HCT116 (cell line): ENCODE results near the gene SLC5A4. TPM values are rescaled to one million over a fixed set of nuclear protein-coding genes. Genes with fewer than 3 reads are reported as not detected.

Experiments
- ATAC-seq: fragments of 200-7000 bp; cut with Tn5 transposase; 2 replicates; pipeline ENCODE4 v1.9.1; 2020; ENCODE audit warnings: mild to moderate bottlenecking, moderate library complexity
- BruUV-seq: library from RNA; stranded (reverse); fragments of 400-500 nt; replicated peaks from 2 replicates; lab custom pipeline; 2021; lab: Mats Ljungman, UMichigan
- CTCF ChIA-PET: fragments of 300-600 bp; sonication (Branson Sonifier 250); formaldehyde crosslinking; loops from one replicate; lab custom pipeline; 2021; ENCODE audit warnings: antibody characterized with exemption; lab: Charles Lee
- POLR2A ChIA-PET: fragments of 300-600, 350-600 bp; sonication (Branson Sonifier 250); formaldehyde crosslinking; loops from one replicate; lab custom pipeline; 2021; ENCODE audit warnings: antibody characterized with exemption; lab: Charles Lee
- RAD21 ChIA-PET, 2 experiments: fragments of 300-600 bp; sonication (Branson Sonifier 250); formaldehyde crosslinking; loops; one replicate each; lab custom pipeline; 2023; ENCODE audit warnings: low total read pairs in 2 of 2; ENCODE audit not compliant: uncharacterized antibody in 2 of 2, unreplicated experiment in 2 of 2, low non-redundant PET in 1 of 2; lab: Charles Lee
- DNase-seq: peaks from one replicate; pipeline ENCODE4 v3.0.0-alpha.2; 2010; ENCODE audit warnings: low read depth, low spot score
- H2AFZ ChIP-seq: fragments of 200-600 bp; shearing (Covaris generic), sonication (generic); 2 replicates; pipeline ENCODE4 v1.6.1; 2017; ENCODE audit warnings: low read depth, mixed run types, mixed read lengths, antibody characterized with exemption, low read length; ENCODE audit not compliant: poor library complexity, severe bottlenecking
- H3K27ac ChIP-seq: 2 replicates; pipeline ENCODE4 v1.5.1; 2012; ENCODE audit warnings: low read depth, low read length
- H3K27me3 ChIP-seq: fragments of 200-600 bp; sonication (generic); 2 replicates; pipeline ENCODE4 v1.6.1; 2016; ENCODE audit warnings: mixed run types, low read length, mixed read lengths; ENCODE audit not compliant: insufficient read depth
- H3K36me3 ChIP-seq, 2 experiments: fragments of 200-500 bp in 1 of 2; fragments of 200-600 bp in 1 of 2; sonication (Bioruptor generic) in 1 of 2; sonication (generic) in 1 of 2; 2 replicates each; pipeline versions ENCODE4 v1.5.1 to v1.6.1; 2014 to 2016; ENCODE audit warnings: low read length in 2 of 2, inconsistent platforms in 1 of 2, mixed read lengths in 1 of 2, mixed run types in 1 of 2; ENCODE audit not compliant: insufficient read depth in 2 of 2, control insufficient read depth in 1 of 2
- H3K4me1 ChIP-seq, 2 experiments: fragments of 200-600 bp in 1 of 2; sonication (generic) in 1 of 2; 2 replicates each; pipeline versions ENCODE4 v1.5.1 to v1.6.1; 2012 to 2017; ENCODE audit warnings: low read length in 2 of 2, inconsistent platforms in 1 of 2, mild to moderate bottlenecking in 1 of 2, mixed read lengths in 1 of 2, mixed run types in 1 of 2, moderate library complexity in 1 of 2; ENCODE audit not compliant: insufficient read depth in 2 of 2, control insufficient read depth in 1 of 2
- H3K4me2 ChIP-seq: fragments of 200-600 bp; sonication (generic); 2 replicates; pipeline ENCODE4 v1.6.1; 2017; ENCODE audit warnings: mixed run types, low read length, mixed read lengths
- H3K4me3 ChIP-seq, 2 experiments: fragments of 200-600 bp in 1 of 2; sonication (generic) in 1 of 2; replicated peaks in 1 of 2; 2 replicates each; pipeline ENCODE4 v1.5.1; 2011 to 2016; ENCODE audit warnings: low read length in 2 of 2, control low read depth in 1 of 2, low read depth in 1 of 2, mild to moderate bottlenecking in 1 of 2, mixed read lengths in 1 of 2, mixed run types in 1 of 2
- H3K79me2 ChIP-seq: fragments of 200-600 bp; sonication (generic); 2 replicates; pipeline ENCODE4 v1.6.1; 2017; ENCODE audit warnings: mild to moderate bottlenecking, mixed run types, low read length, moderate library complexity, mixed read lengths; ENCODE audit not compliant: insufficient read depth
- H3K9ac ChIP-seq: fragments of 200-600 bp; sonication (generic); 2 replicates; pipeline ENCODE4 v1.6.1; 2016; ENCODE audit warnings: low read length, mixed read lengths
- H3K9me2 ChIP-seq: fragments of 200-600 bp; sonication (generic), shearing (Covaris generic); 2 replicates; pipeline ENCODE4 v1.6.1; 2017; ENCODE audit warnings: mixed run types, mild to moderate bottlenecking, moderate library complexity; ENCODE audit not compliant: insufficient read depth
- H3K9me3 ChIP-seq, 2 experiments: fragments of 200-500 bp in 1 of 2; fragments of 200-600 bp in 1 of 2; sonication (Bioruptor generic) in 1 of 2; sonication (generic) in 1 of 2; 2 replicates each; pipeline ENCODE4 v1.6.1; 2014 to 2017; ENCODE audit warnings: low read length in 2 of 2, mixed read lengths in 2 of 2, inconsistent platforms in 1 of 2, low read depth in 1 of 2, mild to moderate bottlenecking in 1 of 2, mixed run types in 1 of 2, moderate library complexity in 1 of 2; ENCODE audit not compliant: control insufficient read depth in 1 of 2, insufficient read depth in 1 of 2
- H4K20me1 ChIP-seq: fragments of 200-600 bp; sonication (generic), shearing (Covaris generic); 2 replicates; pipeline ENCODE4 v1.6.1; 2017; ENCODE audit warnings: mixed run types, mild to moderate bottlenecking, moderate library complexity; ENCODE audit not compliant: insufficient read depth
- ATF3 ChIP-seq: IDR thresholded peaks from 2 replicates; pipeline ENCODE4 v1.6.1; 2012
- CBX3 ChIP-seq: IDR thresholded peaks from 2 replicates; pipeline ENCODE4 v1.6.1; 2012; ENCODE audit warnings: low read depth
- CEBPB ChIP-seq: IDR thresholded peaks from 2 replicates; pipeline ENCODE4 v1.6.1; 2012; ENCODE audit warnings: low read depth
- EGR1 ChIP-seq: IDR thresholded peaks from 2 replicates; pipeline ENCODE4 v1.6.1; 2012; ENCODE audit warnings: low read depth
- EZH2phosphoT487 ChIP-seq: fragments of 200-600 bp; IDR thresholded peaks from 2 replicates; pipeline ENCODE4 v1.6.1; 2018; ENCODE audit warnings: antibody characterized with exemption, borderline replicate concordance
- JUND ChIP-seq: IDR thresholded peaks from 2 replicates; pipeline ENCODE4 v1.6.1; 2012
- POLR2AphosphoS5 ChIP-seq: IDR thresholded peaks from 2 replicates; pipeline ENCODE4 v1.6.1; 2011; ENCODE audit warnings: mild to moderate bottlenecking, low read depth, low read length, moderate library complexity
- SRF ChIP-seq: IDR thresholded peaks from 2 replicates; pipeline ENCODE4 v1.6.1; 2012; ENCODE audit warnings: low read depth
- intact Hi-C: fragments of 100-400 bp; cut with micrococcal nuclease; formaldehyde crosslinking; loops from 2 replicates; pipeline ENCODE4 v1.10.0; 2022
- total RNA-seq: library from RNA; stranded (reverse); gene quantifications from one replicate; pipeline ENCODE4 v1.2.1, GENCODE V29; 2021; ENCODE audit not compliant: unreplicated experiment
- TF ChIP-seq, protein P1 (sequence below), 3 experiments: fragments of 200-600 bp in 1 of 3; sonication (generic) in 1 of 3; IDR thresholded peaks in 2 of 3; conservative IDR thresholded peaks in 1 of 3; 2 replicates each; pipeline ENCODE4 v1.5.1; 2012 to 2017; ENCODE audit warnings: low read depth in 2 of 3, low read length in 2 of 3, antibody characterized with exemption in 1 of 3, borderline replicate concordance in 1 of 3, control low read depth in 1 of 3, mild to moderate bottlenecking in 1 of 3, mixed read lengths in 1 of 3, mixed run types in 1 of 3, moderate library complexity in 1 of 3; ENCODE audit not compliant: insufficient read depth in 1 of 3

The SLC5A4 gene
- total RNA-seq, 1 experiment from 2014 or later = 0.22 TPM

GRCh38 chr22:32208681-32209080, 46.5 kb downstream of the SLC5A4 start:
- Histone ChIP-seq H2AFZ (no peak overlapping the region), H3K9me3 (no peaks in the 10 kb centered on the region), H3K27ac (no peak overlapping the region), H3K4me3 (no peak overlapping the region), H3K79me2 (no peaks in the 10 kb centered on the region)
- intact Hi-C loops = loop anchor here (10.0 kb wide), 2 partner anchors 166 to 266 kb away; partner anchors contain the start of gene FBXO7
- no TSS peak for BruUV-seq
- CTCF ChIA-PET = no interaction called here
- TF ChIP-seq EGR1 (no peak), EZH2phosphoT487 (no peak), JUND (no peak), CEBPB (no peak), CBX3 (no peak), SRF (no peak), POLR2AphosphoS5 (no peak), ATF3 (no peak)
- TF ChIP-seq, protein P1, sequence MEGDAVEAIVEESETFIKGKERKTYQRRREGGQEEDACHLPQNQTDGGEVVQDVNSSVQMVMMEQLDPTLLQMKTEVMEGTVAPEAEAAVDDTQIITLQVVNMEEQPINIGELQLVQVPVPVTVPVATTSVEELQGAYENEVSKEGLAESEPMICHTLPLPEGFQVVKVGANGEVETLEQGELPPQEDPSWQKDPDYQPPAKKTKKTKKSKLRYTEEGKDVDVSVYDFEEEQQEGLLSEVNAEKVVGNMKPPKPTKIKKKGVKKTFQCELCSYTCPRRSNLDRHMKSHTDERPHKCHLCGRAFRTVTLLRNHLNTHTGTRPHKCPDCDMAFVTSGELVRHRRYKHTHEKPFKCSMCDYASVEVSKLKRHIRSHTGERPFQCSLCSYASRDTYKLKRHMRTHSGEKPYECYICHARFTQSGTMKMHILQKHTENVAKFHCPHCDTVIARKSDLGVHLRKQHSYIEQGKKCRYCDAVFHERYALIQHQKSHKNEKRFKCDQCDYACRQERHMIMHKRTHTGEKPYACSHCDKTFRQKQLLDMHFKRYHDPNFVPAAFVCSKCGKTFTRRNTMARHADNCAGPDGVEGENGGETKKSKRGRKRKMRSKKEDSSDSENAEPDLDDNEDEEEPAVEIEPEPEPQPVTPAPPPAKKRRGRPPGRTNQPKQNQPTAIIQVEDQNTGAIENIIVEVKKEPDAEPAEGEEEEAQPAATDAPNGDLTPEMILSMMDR (IDR thresholded peaks at IDR 0.05 in 2 of 3, conservative IDR thresholded peaks at IDR 0.05 in 1 of 3; ENCODE audit: borderline replicate concordance in 1 of 3, insufficient read depth in 1 of 3, low read depth in 2 of 3, low read length in 2 of 3) = no peak
- TF ChIP-seq, all 23 proteins: peak for 0
- Histone ChIP-seq H3K9ac (no peak overlapping the region), H3K4me2 (no peak overlapping the region), H3K4me1 (peaks cover 19 to 33% of the 10 kb centered on the region in 2 experiments), H4K20me1 (no peaks in the 10 kb centered on the region), H3K36me3 (peaks cover 0 to 4% of the 10 kb centered on the region in 2 experiments; a peak in 2 of 4 replicates), H3K27me3 (no peaks in the 10 kb centered on the region), H3K9me2 (no peaks in the 10 kb centered on the region)
- ChIA-PET POLR2A (no interaction called here), RAD21 (no interaction called here)
- DNase-seq (no peak), ATAC-seq (no peak)
